CD4-positive, alpha-beta memory T cell (primary cell): Measurements from ENCODE around the gene LIN37. TPM values are rescaled to one million over a fixed set of nuclear protein-coding genes. Genes with fewer than 3 reads are reported as not detected.

ENCODE experiments used
- CTCF ChIA-PET: fragments of 350-600 bp; sonication (Branson Sonifier 250); formaldehyde crosslinking; loops from one replicate; lab custom pipeline; 2021; ENCODE audit warnings: inconsistent platforms; ENCODE audit not compliant: partially characterized antibody; lab: Charles Lee
- POLR2A ChIA-PET: fragments of 350-600 bp; sonication (Branson Sonifier 250); formaldehyde crosslinking; loops from one replicate; lab custom pipeline; 2021; ENCODE audit not compliant: partially characterized antibody; lab: Charles Lee
- DNase-seq, 5 donors: peaks; one replicate each; pipeline versions ENCODE4 v3.0.0 to v3.0.0-alpha.2; 2020 to 2022; ENCODE audit warnings: mixed read lengths in 1 of 5
- H3K27ac ChIP-seq: one replicate; pipeline ENCODE4 v1.7.0; 2013; ENCODE audit warnings: low read depth, low read length
- H3K27me3 ChIP-seq: 2 replicates; pipeline ENCODE4 v1.7.0; 2013; ENCODE audit warnings: mild to moderate bottlenecking, low read length, moderate library complexity; ENCODE audit not compliant: insufficient read depth
- H3K36me3 ChIP-seq: 2 replicates; pipeline ENCODE4 v1.7.0; 2013; ENCODE audit warnings: mild to moderate bottlenecking, low read length, moderate library complexity; ENCODE audit not compliant: insufficient read depth
- H3K4me1 ChIP-seq: 2 replicates; pipeline ENCODE4 v1.7.0; 2013; ENCODE audit warnings: mild to moderate bottlenecking, low read length, moderate library complexity; ENCODE audit not compliant: insufficient read depth
- H3K4me3 ChIP-seq, 2 donors: one replicate each; pipeline ENCODE4 v1.7.0; 2013; ENCODE audit warnings: low read length in 2 of 2, mild to moderate bottlenecking in 1 of 2
- H3K9me3 ChIP-seq, 2 donors: one replicate each; pipeline ENCODE4 v1.7.0; 2013; ENCODE audit warnings: low read length in 2 of 2, control low read depth in 1 of 2; ENCODE audit not compliant: control insufficient read depth in 1 of 2
- H3K27ac Mint-ChIP-seq, 7 donors: one replicate each; pipeline ENCODE4 v1.8.0; 2020 to 2021; ENCODE audit warnings: mixed read lengths in 7 of 7, mild to moderate bottlenecking in 6 of 7, inconsistent platforms in 3 of 7, moderate library complexity in 3 of 7
- H3K27me3 Mint-ChIP-seq, 2 donors: one replicate each; pipeline ENCODE4 v1.8.0; 2020 to 2021; ENCODE audit warnings: mixed read lengths in 2 of 2
- H3K36me3 Mint-ChIP-seq, 2 donors: one replicate each; pipeline ENCODE4 v1.8.0; 2020 to 2021; ENCODE audit warnings: mixed read lengths in 2 of 2, inconsistent platforms in 1 of 2, mild to moderate bottlenecking in 1 of 2
- H3K4me1 Mint-ChIP-seq, 4 donors: one replicate each; pipeline ENCODE4 v1.8.0; 2020 to 2021; ENCODE audit warnings: mixed read lengths in 4 of 4, mild to moderate bottlenecking in 1 of 4
- H3K4me3 Mint-ChIP-seq, 8 donors: one replicate each; pipeline ENCODE4 v1.8.0; 2020 to 2021; ENCODE audit warnings: mixed read lengths in 8 of 8, mild to moderate bottlenecking in 7 of 8, moderate library complexity in 6 of 8, inconsistent platforms in 3 of 8
- H3K9me3 Mint-ChIP-seq, 8 donors: one replicate each; pipeline ENCODE4 v1.8.0; 2020 to 2021; ENCODE audit warnings: mixed read lengths in 8 of 8, mild to moderate bottlenecking in 5 of 8, inconsistent platforms in 3 of 8, moderate library complexity in 1 of 8
- intact Hi-C: fragments of 100-400 bp; cut with micrococcal nuclease; formaldehyde crosslinking; loops from one replicate; pipeline ENCODE4 v1.15.1; 2023
- polyA plus RNA-seq, 2 donors: library from polyadenylated mRNA; unstranded; fragments of 300-500 nt; fragmentation: Illumina TruSeq; gene quantifications; one replicate each; pipeline ENCODE4 v1.2.3, GENCODE V29; 2021
- total RNA-seq, 2 experiments: library from RNA; stranded (reverse); gene quantifications; one replicate each; pipeline ENCODE4 v1.2.3, GENCODE V29; 2021

Gene LIN37
- total and polyA plus RNA-seq, 4 experiments from 2014 or later = 8.3 to 29.4 (median 19.8) TPM

GRCh38 chr19:35719402-35720162 is 28.8 kb upstream of the LIN37 start:
- H3K9me3 Mint-ChIP-seq = peaks cover 0 to 1% (median 0%) of the 10 kb centered on the region in 8 donors
- ChIA-PET POLR2A (interaction anchor here (0.7 to 4.4 kb wide), 7 partner anchors 8 to 29 kb away, joined by 3 to 51 read pairs (median 16); partner anchors contain the start of genes IGFLR1, LIN37, PSENEN and U2AF1L4), CTCF (interaction anchor here (0.7 to 1.9 kb wide), 4 partner anchors 17 to 27 kb away, joined by 3 to 6 read pairs (median 4); no protein-coding TSS in a partner anchor)
- Histone ChIP-seq H3K9me3 (no peaks in the 10 kb centered on the region), H3K27me3 (no peaks in the 10 kb centered on the region), H3K4me1 (peaks cover 34% of the 10 kb centered on the region), H3K36me3 (peaks cover 37% of the 10 kb centered on the region), H3K27ac (no peak overlapping the region), H3K4me3 (no peak overlapping the region)
- peaks cover 12 to 36% of the 10 kb centered on the region in 2 donors for H3K36me3 Mint-ChIP-seq
- H3K4me3 Mint-ChIP-seq = peak overlapping the region; percentile 90 to 97 (median 92)
- no peak for DNase-seq
- H3K4me1 Mint-ChIP-seq = peaks cover 23 to 52% (median 33%) of the 10 kb centered on the region in 4 donors
- intact Hi-C loops = no loop called here
- H3K27ac Mint-ChIP-seq = peak overlapping the region in 6 of 7 donors; percentile 66 to 96 (median 85)
- no peaks in the 10 kb centered on the region for H3K27me3 Mint-ChIP-seq

GRCh38 chr19:35720163-35720524 is 28.2 kb upstream of the LIN37 start:
- Mint-ChIP-seq H3K27me3 (no peaks in the 10 kb centered on the region), H3K4me3 (peak overlapping the region in 3 of 8 donors; percentile 6 to 53 (median 40)), H3K36me3 (peaks cover 16 to 39% of the 10 kb centered on the region in 2 donors), H3K27ac (peak overlapping the region in 4 of 7 donors; percentile 18 to 66 (median 54)), H3K4me1 (peaks cover 20 to 47% (median 29%) of the 10 kb centered on the region in 4 donors), H3K9me3 (no peaks in the 10 kb centered on the region)
- intact Hi-C loops = no loop called here
- Histone ChIP-seq H3K27me3 (no peaks in the 10 kb centered on the region), H3K9me3 (no peaks in the 10 kb centered on the region), H3K4me1 (peaks cover 28% of the 10 kb centered on the region), H3K36me3 (peaks cover 43% of the 10 kb centered on the region), H3K4me3 (no peak overlapping the region), H3K27ac (no peak overlapping the region)
- no peak for DNase-seq
- POLR2A ChIA-PET = interaction anchor here (1.1 to 4.4 kb wide), 4 partner anchors 17 to 24 kb away, joined by 3 to 51 read pairs (median 26); partner anchors contain the start of genes IGFLR1, PSENEN and U2AF1L4
- CTCF ChIA-PET = interaction anchor here (0.8 kb wide), 1 partner anchor 25 kb away, joined by 3 read pairs; no protein-coding TSS in a partner anchor

GRCh38 chr19:35720648-35721047 is 27.7 kb upstream of the LIN37 start:
- H3K36me3 ChIP-seq = peaks cover 48% of the 10 kb centered on the region
- Mint-ChIP-seq H3K9me3 (no peaks in the 10 kb centered on the region), H3K36me3 (peaks cover 21 to 44% of the 10 kb centered on the region in 2 donors), H3K27me3 (no peaks in the 10 kb centered on the region), H3K27ac (peak overlapping the region in 1 of 7 donors; percentile 43), H3K4me3 (no peak overlapping the region), H3K4me1 (peaks cover 20 to 43% (median 26%) of the 10 kb centered on the region in 4 donors)
- no peak overlapping the region for H3K27ac ChIP-seq
- H3K4me3 ChIP-seq = no peak overlapping the region
- no peak for DNase-seq
- CTCF ChIA-PET = interaction anchor here (0.8 kb wide), 1 partner anchor 26 kb away, joined by 3 read pairs; no protein-coding TSS in a partner anchor
- intact Hi-C loops = no loop called here
- H3K4me1 ChIP-seq = peaks cover 23% of the 10 kb centered on the region
- H3K27me3 ChIP-seq = no peaks in the 10 kb centered on the region
- H3K9me3 ChIP-seq = no peaks in the 10 kb centered on the region
- POLR2A ChIA-PET = interaction anchor here (1.1 to 4.4 kb wide), 2 partner anchors 17 to 19 kb away, joined by 3 to 37 read pairs; no protein-coding TSS in a partner anchor

DNA sequence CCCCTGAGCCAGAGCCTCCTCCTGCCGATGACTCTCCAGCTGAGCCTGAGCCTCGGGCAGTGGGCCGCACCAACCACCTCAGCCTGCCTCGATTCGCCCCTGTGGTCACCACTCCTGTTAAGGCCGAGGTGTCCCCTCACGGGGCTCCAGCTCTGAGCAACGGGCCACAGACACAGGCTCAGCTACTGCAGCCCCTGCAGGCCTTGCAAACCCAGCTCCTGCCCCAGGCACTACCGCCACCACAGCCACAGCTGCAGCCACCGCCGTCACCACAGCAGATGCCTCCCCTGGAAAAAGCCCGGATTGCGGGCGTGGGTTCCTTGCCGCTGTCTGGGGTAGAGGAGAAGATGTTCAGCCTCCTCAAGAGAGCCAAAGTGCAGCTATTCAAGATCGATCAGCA is 27.0 kb upstream of the LIN37 start:
- ChIA-PET POLR2A (interaction anchor here (1.1 to 4.4 kb wide), 3 partner anchors 16 to 21 kb away, joined by 3 to 37 read pairs (median 8); partner anchors contain the start of gene IGFLR1), CTCF (no interaction called here)
- no peak overlapping the region for H3K4me3 ChIP-seq
- peak overlapping the region in 1 of 8 donors; percentile 10 for H3K4me3 Mint-ChIP-seq
- no peak for DNase-seq
- H3K27ac ChIP-seq = no peak overlapping the region
- peaks cover 55% of the 10 kb centered on the region for H3K36me3 ChIP-seq
- no peaks in the 10 kb centered on the region for H3K27me3 ChIP-seq
- no peaks in the 10 kb centered on the region for H3K9me3 Mint-ChIP-seq
- no peak overlapping the region for H3K27ac Mint-ChIP-seq
- H3K27me3 Mint-ChIP-seq = no peaks in the 10 kb centered on the region
- intact Hi-C loops = no loop called here
- H3K4me1 Mint-ChIP-seq = peaks cover 15 to 36% (median 19%) of the 10 kb centered on the region in 4 donors
- H3K9me3 ChIP-seq = no peaks in the 10 kb centered on the region
- H3K4me1 ChIP-seq = peaks cover 16% of the 10 kb centered on the region
- H3K36me3 Mint-ChIP-seq = peaks cover 28 to 51% of the 10 kb centered on the region in 2 donors

DNA sequence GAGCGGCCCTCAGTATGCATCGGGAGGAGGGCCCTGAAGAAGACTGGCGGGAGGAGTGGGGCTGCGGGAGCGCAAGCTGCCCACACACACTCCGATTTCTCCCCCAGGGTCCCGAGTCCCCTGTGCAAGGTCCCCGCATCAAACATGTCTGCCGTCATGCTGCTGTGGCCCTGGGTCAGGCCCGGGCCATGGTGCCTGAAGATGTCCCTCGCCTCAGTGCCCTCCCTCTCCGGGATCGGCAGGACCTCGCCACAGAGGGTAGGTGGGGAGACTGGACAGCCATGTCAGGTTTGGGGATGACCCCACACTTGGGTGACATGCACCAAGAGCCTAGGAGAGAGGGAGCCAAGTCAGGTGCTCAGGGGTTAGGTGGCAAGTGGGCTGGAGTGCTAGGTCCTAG is 25.9 kb upstream of the LIN37 start:
- peaks cover 66% of the 10 kb centered on the region for H3K36me3 ChIP-seq
- CTCF ChIA-PET = no interaction called here
- H3K36me3 Mint-ChIP-seq = peaks cover 34 to 55% of the 10 kb centered on the region in 2 donors
- POLR2A ChIA-PET = interaction anchor here (0.7 to 1.7 kb wide), 2 partner anchors 10 to 20 kb away, joined by 3 to 8 read pairs; partner anchors contain the start of gene IGFLR1
- no peak for DNase-seq
- no peaks in the 10 kb centered on the region for H3K9me3 ChIP-seq
- H3K27ac ChIP-seq = no peak overlapping the region
- H3K9me3 Mint-ChIP-seq = no peaks in the 10 kb centered on the region
- peaks cover 14% of the 10 kb centered on the region for H3K4me1 ChIP-seq
- no peaks in the 10 kb centered on the region for H3K27me3 Mint-ChIP-seq
- H3K4me3 Mint-ChIP-seq = peak overlapping the region in 1 of 8 donors; percentile 8
- H3K4me1 Mint-ChIP-seq = peaks cover 11 to 31% (median 13%) of the 10 kb centered on the region in 4 donors
- no peak overlapping the region for H3K4me3 ChIP-seq
- no peak overlapping the region for H3K27ac Mint-ChIP-seq
- intact Hi-C loops = no loop called here
- H3K27me3 ChIP-seq = no peaks in the 10 kb centered on the region

DNA sequence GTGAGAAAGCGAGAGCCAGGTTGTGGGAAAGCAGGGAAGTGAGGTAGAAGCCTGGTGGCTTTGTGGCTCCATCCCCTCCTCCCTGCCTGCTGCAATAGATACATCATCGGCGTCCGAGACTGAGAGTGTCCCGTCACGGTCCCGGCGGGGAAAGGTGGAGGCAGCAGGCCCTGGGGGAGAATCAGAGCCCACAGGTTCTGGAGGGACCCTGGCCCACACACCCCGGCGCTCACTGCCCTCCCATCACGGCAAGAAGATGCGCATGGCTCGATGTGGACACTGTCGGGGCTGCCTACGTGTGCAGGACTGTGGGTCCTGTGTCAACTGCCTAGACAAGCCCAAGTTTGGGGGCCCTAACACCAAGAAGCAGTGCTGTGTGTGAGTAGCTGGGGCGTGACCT is 25.5 kb upstream of the LIN37 start:
- ChIA-PET POLR2A (interaction anchor here (1.1 kb wide), 1 partner anchor 17 kb away, joined by 5 read pairs; no protein-coding TSS in a partner anchor), CTCF (no interaction called here)
- Mint-ChIP-seq H3K9me3 (no peaks in the 10 kb centered on the region), H3K36me3 (peaks cover 34 to 58% of the 10 kb centered on the region in 2 donors), H3K4me1 (peaks cover 11 to 31% (median 13%) of the 10 kb centered on the region in 4 donors), H3K4me3 (no peak overlapping the region), H3K27ac (no peak overlapping the region), H3K27me3 (no peaks in the 10 kb centered on the region)
- no peak for DNase-seq
- no peak overlapping the region for H3K27ac ChIP-seq
- H3K27me3 ChIP-seq = no peaks in the 10 kb centered on the region
- H3K9me3 ChIP-seq = no peaks in the 10 kb centered on the region
- H3K4me3 ChIP-seq = no peak overlapping the region
- intact Hi-C loops = no loop called here
- H3K36me3 ChIP-seq = peaks cover 70% of the 10 kb centered on the region
- H3K4me1 ChIP-seq = peaks cover 14% of the 10 kb centered on the region

DNA sequence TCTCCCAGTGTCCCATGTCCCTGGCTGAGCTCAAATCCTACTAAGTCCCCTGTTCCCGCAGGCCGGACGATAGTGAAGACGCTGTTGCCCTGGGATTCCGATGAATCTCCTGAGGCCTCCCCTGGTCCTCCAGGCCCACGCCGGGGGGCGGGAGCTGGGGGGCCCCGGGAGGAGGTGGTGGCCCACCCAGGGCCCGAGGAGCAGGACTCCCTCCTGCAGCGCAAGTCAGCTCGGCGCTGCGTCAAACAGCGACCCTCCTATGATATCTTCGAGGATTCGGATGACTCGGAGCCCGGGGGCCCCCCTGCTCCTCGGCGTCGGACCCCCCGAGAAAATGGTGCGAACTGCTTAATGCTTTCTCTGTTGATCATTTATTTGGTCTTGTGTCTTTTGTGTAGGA is 24.7 kb upstream of the LIN37 start:
- H3K27ac ChIP-seq = no peak overlapping the region
- Mint-ChIP-seq H3K27me3 (no peaks in the 10 kb centered on the region), H3K27ac (peak overlapping the region in 3 of 7 donors; percentile 35 to 60 (median 36)), H3K4me1 (peaks cover 9 to 28% (median 11%) of the 10 kb centered on the region in 4 donors), H3K36me3 (peaks cover 41 to 65% of the 10 kb centered on the region in 2 donors), H3K4me3 (no peak overlapping the region), H3K9me3 (no peaks in the 10 kb centered on the region)
- H3K4me3 ChIP-seq = no peak overlapping the region
- no peak for DNase-seq
- H3K36me3 ChIP-seq = peaks cover 78% of the 10 kb centered on the region
- intact Hi-C loops = no loop called here
- no peaks in the 10 kb centered on the region for H3K27me3 ChIP-seq
- POLR2A ChIA-PET = interaction anchor here (0.6 to 1.1 kb wide), 2 partner anchors 16 to 24 kb away, joined by 3 to 5 read pairs; partner anchors contain the start of gene LIN37
- peaks cover 13% of the 10 kb centered on the region for H3K4me1 ChIP-seq
- CTCF ChIA-PET = no interaction called here
- H3K9me3 ChIP-seq = no peaks in the 10 kb centered on the region
